Cardiac muscle cell (in vitro differentiated cells and primary cell): ENCODE results near the gene BANK1. TPM values are rescaled to one million over a fixed set of nuclear protein-coding genes. Genes with fewer than 3 reads are reported as not detected.

Source experiments
- DNase-seq, 2 donors: peaks; one replicate each; pipeline versions ENCODE4 v3.0.0 to v3.0.0-alpha.2; 2010 to 2017; ENCODE audit warnings: low read depth in 1 of 2, low spot score in 1 of 2
- H3K27ac ChIP-seq: fragments of 200-600 bp; sonication (generic); 2 replicates; pipeline ENCODE4 v1.5.1; 2016
- H3K27me3 ChIP-seq: fragments of 200-600 bp; sonication (generic); 2 replicates; pipeline ENCODE4 v1.6.0; 2016; ENCODE audit warnings: control low read depth
- H3K36me3 ChIP-seq: fragments of 200-600 bp; sonication (generic); 2 replicates; pipeline ENCODE4 v1.5.1; 2016; ENCODE audit warnings: control low read depth
- H3K4me1 ChIP-seq: fragments of 200-600 bp; sonication (generic); 2 replicates; pipeline ENCODE4 v1.8.1; 2017; ENCODE audit warnings: low read depth, mild to moderate bottlenecking, mixed run types
- H3K4me3 ChIP-seq: fragments of 200-600 bp; sonication (generic); 2 replicates; pipeline ENCODE4 v1.5.1; 2016; ENCODE audit warnings: mild to moderate bottlenecking
- H3K9me3 ChIP-seq: fragments of 200-600 bp; sonication (generic); 2 replicates; pipeline ENCODE4 v1.5.1; 2017; ENCODE audit warnings: low read depth, mild to moderate bottlenecking, control low read depth
- CTCF ChIP-seq: IDR thresholded peaks from 2 replicates; pipeline ENCODE4 v1.5.1; 2012; ENCODE audit warnings: low read depth, mild to moderate bottlenecking, low read length
- polyA plus RNA-seq: library from polyadenylated mRNA; unstranded; fragments of >200 nt; fragmentation: Nextera tagmentation; extraction: Ambion mirVana; gene quantifications from 2 replicates; pipeline ENCODE4 v1.2.1, GENCODE V29; 2016
- total RNA-seq: library from RNA; depleted of rRNA; stranded (reverse); fragments of >200 nt; gene quantifications from 2 replicates; pipeline ENCODE4 v1.2.3, GENCODE V29; 2016

Gene BANK1
- total and polyA plus RNA-seq, 2 experiments from 2014 or later: 0.27 to 0.46 TPM

GRCh38 chr4:101762534-101762933 is 28.0 kb upstream of the BANK1 start:
- no peak for TF ChIP-seq CTCF
- Histone ChIP-seq H3K27ac (no peak overlapping the region), H3K36me3 (no peaks in the 10 kb centered on the region), H3K4me3 (no peak overlapping the region), H3K27me3 (no peaks in the 10 kb centered on the region), H3K4me1 (no peaks in the 10 kb centered on the region), H3K9me3 (no peaks in the 10 kb centered on the region)
- no peak for DNase-seq

- no peak for TF ChIP-seq CTCF
- Histone ChIP-seq H3K9me3 (no peaks in the 10 kb centered on the region), H3K4me3 (no peak overlapping the region), H3K4me1 (no peaks in the 10 kb centered on the region), H3K27me3 (no peaks in the 10 kb centered on the region), H3K27ac (no peak overlapping the region), H3K36me3 (no peaks in the 10 kb centered on the region)
- no peak for DNase-seq
These were observed 27.0 kb upstream of the BANK1 start for GRCh38 chr4:101763576-101763975.

GRCh38 chr4:101774807-101775206 is 15.7 kb upstream of the BANK1 start:
- no peak overlapping the region for H3K27ac ChIP-seq
- no peaks in the 10 kb centered on the region for H3K36me3 ChIP-seq
- DNase-seq: peak in 1 of 2 donors; percentile 69
- H3K4me3 ChIP-seq: no peak overlapping the region
- TF ChIP-seq CTCF: no peak
- no peaks in the 10 kb centered on the region for H3K27me3 ChIP-seq
- H3K9me3 ChIP-seq: no peaks in the 10 kb centered on the region
- H3K4me1 ChIP-seq: no peaks in the 10 kb centered on the region

GRCh38 chr4:101777431-101777830 is 13.1 kb upstream of the BANK1 start:
- no peak overlapping the region for H3K27ac ChIP-seq
- H3K36me3 ChIP-seq: no peaks in the 10 kb centered on the region
- no peak overlapping the region for H3K4me3 ChIP-seq
- no peak for TF ChIP-seq CTCF
- no peaks in the 10 kb centered on the region for H3K4me1 ChIP-seq
- H3K9me3 ChIP-seq: no peaks in the 10 kb centered on the region
- no peak for DNase-seq
- no peaks in the 10 kb centered on the region for H3K27me3 ChIP-seq

GRCh38 chr4:101780284-101780683 is 10.2 kb upstream of the BANK1 start:
- Histone ChIP-seq H3K27ac (no peak overlapping the region), H3K4me1 (no peaks in the 10 kb centered on the region), H3K27me3 (no peaks in the 10 kb centered on the region), H3K36me3 (no peaks in the 10 kb centered on the region), H3K4me3 (no peak overlapping the region), H3K9me3 (no peaks in the 10 kb centered on the region)
- no peak for TF ChIP-seq CTCF
- DNase-seq: no peak

- no peaks in the 10 kb centered on the region for H3K4me1 ChIP-seq
These were observed 8.0 kb upstream of the BANK1 start for GRCh38 chr4:101782546-101782945.

More at GRCh38 chr4:101782546-101782945, 8.0 kb upstream of the BANK1 start:
- Histone ChIP-seq H3K27me3 (no peaks in the 10 kb centered on the region), H3K36me3 (no peaks in the 10 kb centered on the region), H3K4me3 (no peak overlapping the region), H3K9me3 (no peaks in the 10 kb centered on the region), H3K27ac (no peak overlapping the region)
- DNase-seq: peak in 1 of 2 donors; percentile 8
- no peak for TF ChIP-seq CTCF
